Measurements from ENCODE around the gene NME1.

NME1 gene

DNA sequence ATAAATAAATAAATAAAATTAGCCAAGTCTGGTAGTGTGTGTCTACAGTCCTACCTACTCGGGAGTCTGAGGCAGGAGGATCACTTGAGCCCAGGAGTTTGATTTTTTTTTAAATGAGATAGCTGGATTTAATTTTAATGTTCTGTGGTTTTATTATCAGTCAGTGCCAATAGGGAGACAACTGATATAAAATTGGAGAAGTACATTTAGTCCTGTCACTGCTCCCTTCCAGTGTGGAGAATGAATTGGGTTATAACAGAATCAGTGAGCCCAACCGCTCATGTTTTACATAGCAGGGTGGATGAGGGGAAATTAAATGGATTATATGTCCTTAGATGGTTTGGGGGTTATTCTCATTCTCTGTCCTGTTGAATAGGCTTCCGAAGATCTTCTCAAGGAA lies 6.2 kb downstream of the NME1 start:
- Histone ChIP-seq H3K27ac (no peak overlapping the region), H3K4me2 (no peak overlapping the region), H3K4me1 (peaks cover 14 to 22% (median 17%) of the 10 kb centered on the region in 10 experiments), H3K27me3 (no peaks in the 10 kb centered on the region), H4K20me1 (peaks cover 0 to 96% (median 68%) of the 10 kb centered on the region in 11 experiments; a peak in 17 of 22 replicates), H3K9me3 (replicated peaks in 1 of 11) (no peaks in the 10 kb centered on the region), H3K4me3 (no peak overlapping the region), H3K9ac (no peak overlapping the region), H3K36me3 (peaks cover 57 to 92% (median 90%) of the 10 kb centered on the region in 11 experiments)
- no peak for TF ChIP-seq Cebpa-rat (IDR thresholded peaks at IDR 0.05)

DNA sequence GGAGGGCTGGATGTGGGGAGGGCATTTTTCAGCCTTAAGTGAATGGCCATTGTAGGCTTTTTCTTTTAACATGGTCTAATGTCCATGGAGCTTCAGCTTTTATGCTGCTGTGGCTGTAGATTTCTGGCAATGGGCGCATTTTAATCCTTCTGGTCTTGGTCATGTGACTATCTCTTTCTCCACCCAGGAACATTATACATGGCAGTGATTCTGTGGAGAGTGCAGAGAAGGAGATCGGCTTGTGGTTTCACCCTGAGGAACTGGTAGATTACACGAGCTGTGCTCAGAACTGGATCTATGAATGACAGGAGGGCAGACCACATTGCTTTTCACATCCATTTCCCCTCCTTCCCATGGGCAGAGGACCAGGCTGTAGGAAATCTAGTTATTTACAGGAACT lies 8.2 kb downstream of the NME1 start:
- H3K36me3 ChIP-seq, result peaks cover 50 to 83% (median 77%) of the 10 kb centered on the region in 11 experiments
- peaks cover 0 to 89% (median 62%) of the 10 kb centered on the region in 11 experiments; a peak in 17 of 22 replicates for H4K20me1 ChIP-seq
- no peaks in the 10 kb centered on the region for H3K9me3 ChIP-seq (replicated peaks in 1 of 11)
- no peak for TF ChIP-seq Cebpa-rat (IDR thresholded peaks at IDR 0.05)
- no peak overlapping the region for H3K9ac ChIP-seq
- no peak overlapping the region for H3K4me2 ChIP-seq
- peaks cover 10 to 22% (median 12%) of the 10 kb centered on the region in 10 experiments for H3K4me1 ChIP-seq
- H3K27ac ChIP-seq, result no peak overlapping the region
- no peak overlapping the region for H3K4me3 ChIP-seq
- no peaks in the 10 kb centered on the region for H3K27me3 ChIP-seq

DNA sequence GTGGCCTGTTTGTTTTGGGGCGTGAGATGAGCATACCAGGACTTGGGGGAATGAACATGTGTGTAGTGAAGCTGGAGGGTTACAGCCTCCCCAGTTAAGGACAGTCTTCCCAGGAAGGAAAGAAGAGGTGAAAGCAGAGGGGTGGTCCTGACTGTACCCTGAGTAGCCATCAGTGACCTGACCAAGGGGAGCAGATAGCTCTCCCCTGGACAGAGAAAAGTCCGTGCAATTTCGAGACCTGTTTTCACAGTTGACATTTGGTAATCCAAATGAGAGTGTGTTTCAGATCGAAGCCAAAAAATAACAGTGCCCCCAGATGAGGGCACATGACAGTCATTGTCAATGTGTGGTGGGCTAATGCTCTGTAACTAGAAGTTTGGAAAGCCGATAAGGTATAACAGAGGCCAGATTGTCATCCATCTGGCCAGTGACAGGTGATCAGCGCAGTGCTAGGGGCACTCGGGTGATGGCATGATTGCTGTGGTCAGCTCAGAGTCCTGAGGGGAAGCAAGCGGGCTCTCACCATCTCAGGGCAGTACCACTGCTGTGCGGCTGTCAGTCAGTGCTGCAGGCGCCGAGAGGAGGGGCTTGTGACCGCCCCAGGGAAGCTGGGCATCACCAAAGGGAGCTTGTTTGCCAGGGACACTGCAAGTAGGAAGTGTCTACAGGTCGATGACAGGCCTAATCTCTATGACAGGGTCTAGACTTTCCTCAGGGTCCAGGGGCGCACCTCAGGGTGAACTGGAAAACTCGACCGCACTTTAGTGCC lies 11.7 kb downstream of the NME1 start:
- no peak for TF ChIP-seq Cebpa-rat (IDR thresholded peaks at IDR 0.05)
- Histone ChIP-seq H3K9me3 (replicated peaks in 1 of 11) (no peaks in the 10 kb centered on the region), H3K4me1 (peaks cover 25 to 44% (median 30%) of the 10 kb centered on the region in 10 experiments), H3K27me3 (no peaks in the 10 kb centered on the region), H3K27ac (peak overlapping the region; percentile 87 to 98 (median 95); a peak in 17 of 22 replicates), H3K9ac (peak overlapping the region; percentile 92 to 97 (median 95)), H3K4me2 (peak overlapping the region; percentile 82 to 99 (median 91)), H4K20me1 (peaks cover 8 to 84% (median 54%) of the 10 kb centered on the region in 11 experiments; a peak in 20 of 22 replicates), H3K36me3 (peaks cover 46 to 76% (median 69%) of the 10 kb centered on the region in 11 experiments), H3K4me3 (peak overlapping the region; percentile 68 to 90 (median 82))

DNA sequence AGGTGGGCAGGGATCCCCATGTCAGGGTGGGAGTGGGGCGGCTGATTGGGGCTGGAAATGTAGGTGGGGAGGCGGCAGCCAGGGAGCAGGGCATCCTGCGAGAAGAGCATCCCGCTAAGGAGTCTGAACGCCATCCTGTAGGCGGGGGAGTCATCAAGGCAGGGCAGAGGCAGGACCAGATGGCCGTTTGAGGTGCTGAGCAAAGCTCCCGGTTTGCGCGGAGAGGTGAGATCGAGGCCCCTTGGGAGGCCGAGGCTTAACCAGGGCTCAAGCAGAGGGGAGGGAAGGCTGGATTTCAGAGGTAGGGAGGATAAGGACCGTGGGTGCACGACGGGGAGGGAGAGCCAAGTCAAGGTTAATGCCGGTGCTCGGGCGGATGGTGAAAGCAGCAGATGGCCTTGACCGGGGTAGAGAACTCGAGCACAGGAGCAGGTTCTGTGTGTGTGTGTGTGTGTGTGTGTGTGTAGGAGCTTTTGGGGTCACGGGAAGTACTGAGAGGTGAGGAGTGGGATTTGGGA lies 12.4 kb downstream of the NME1 start:
- H3K36me3 ChIP-seq, result peaks cover 46 to 76% (median 69%) of the 10 kb centered on the region in 11 experiments
- H3K27ac ChIP-seq, result peak overlapping the region; percentile 87 to 98 (median 95)

DNA sequence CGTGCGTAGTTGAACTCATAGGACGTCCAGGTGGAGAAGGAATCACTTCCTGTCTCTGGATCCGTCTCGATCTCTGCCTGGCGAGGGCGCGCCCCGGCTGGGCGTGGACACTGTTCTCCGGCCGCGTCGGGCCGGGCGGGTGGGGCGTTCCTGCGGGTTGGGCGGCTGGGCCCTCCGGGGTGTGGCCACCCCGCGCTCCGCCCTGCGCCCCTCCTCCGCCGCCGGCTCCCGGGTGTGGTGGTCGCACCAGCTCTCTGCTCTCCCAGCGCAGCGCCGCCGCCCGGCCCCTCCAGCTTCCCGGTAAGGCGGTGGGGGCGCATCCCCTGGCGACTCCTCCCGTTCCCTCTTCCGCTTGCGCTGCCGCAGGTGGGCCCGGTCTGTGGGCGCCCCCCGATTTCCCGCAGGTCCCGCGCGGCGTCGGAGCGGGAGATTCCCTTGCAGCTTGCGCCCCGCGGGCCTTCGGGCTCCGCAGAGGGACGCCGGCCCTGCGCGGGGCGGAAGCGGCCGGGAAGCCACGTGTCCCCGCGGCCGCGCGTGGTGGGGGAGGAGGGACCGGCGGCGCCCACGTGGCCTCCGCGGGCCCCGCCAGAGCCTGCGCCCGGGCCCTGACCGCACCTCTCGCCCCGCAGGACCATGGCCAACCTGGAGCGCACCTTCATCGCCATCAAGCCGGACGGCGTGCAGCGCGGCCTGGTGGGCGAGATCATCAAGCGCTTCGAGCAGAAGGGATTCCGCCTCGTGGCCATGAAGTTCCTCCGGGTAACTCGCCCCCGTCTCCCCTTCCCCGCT lies 13.0 kb downstream of the NME1 start, which contains the start of gene NME2:
TSS of gene NME2 (plus strand) at position 214 of the 789 bp plus-strand sequence. CDS start at position 634, 420 bp downstream.
- Histone ChIP-seq H3K27ac (peak within 1 kb of the TSS; percentile 87 to 98 (median 95)), H3K27me3 (no peaks in the 10 kb centered on the region), H4K20me1 (peaks cover 8 to 84% (median 54%) of the 10 kb centered on the region in 11 experiments; a peak in 20 of 22 replicates), H3K4me2 (peak within 1 kb of the TSS; percentile 82 to 99 (median 91)), H3K4me1 (peaks cover 25 to 44% (median 30%) of the 10 kb centered on the region in 10 experiments), H3K36me3 (peaks cover 46 to 76% (median 69%) of the 10 kb centered on the region in 11 experiments), H3K4me3 (peak within 1 kb of the TSS; percentile 68 to 90 (median 82)), H3K9ac (peak within 1 kb of the TSS; percentile 92 to 97 (median 95)), H3K9me3 (replicated peaks in 1 of 11) (no peaks in the 10 kb centered on the region)
- TF ChIP-seq Cebpa-rat (IDR thresholded peaks at IDR 0.05), result no peak

More for the DNA sequence above, 12.4 kb downstream of the NME1 start:
- Histone ChIP-seq H3K27me3 (no peaks in the 10 kb centered on the region), H4K20me1 (peaks cover 8 to 84% (median 54%) of the 10 kb centered on the region in 11 experiments; a peak in 20 of 22 replicates), H3K4me1 (peaks cover 25 to 44% (median 30%) of the 10 kb centered on the region in 10 experiments), H3K9ac (peak overlapping the region; percentile 92 to 97 (median 95)), H3K9me3 (replicated peaks in 1 of 11) (no peaks in the 10 kb centered on the region), H3K4me2 (peak overlapping the region; percentile 82 to 99 (median 91)), H3K4me3 (peak overlapping the region; percentile 68 to 90 (median 82))
- TF ChIP-seq Cebpa-rat (IDR thresholded peaks at IDR 0.05), result no peak

DNA sequence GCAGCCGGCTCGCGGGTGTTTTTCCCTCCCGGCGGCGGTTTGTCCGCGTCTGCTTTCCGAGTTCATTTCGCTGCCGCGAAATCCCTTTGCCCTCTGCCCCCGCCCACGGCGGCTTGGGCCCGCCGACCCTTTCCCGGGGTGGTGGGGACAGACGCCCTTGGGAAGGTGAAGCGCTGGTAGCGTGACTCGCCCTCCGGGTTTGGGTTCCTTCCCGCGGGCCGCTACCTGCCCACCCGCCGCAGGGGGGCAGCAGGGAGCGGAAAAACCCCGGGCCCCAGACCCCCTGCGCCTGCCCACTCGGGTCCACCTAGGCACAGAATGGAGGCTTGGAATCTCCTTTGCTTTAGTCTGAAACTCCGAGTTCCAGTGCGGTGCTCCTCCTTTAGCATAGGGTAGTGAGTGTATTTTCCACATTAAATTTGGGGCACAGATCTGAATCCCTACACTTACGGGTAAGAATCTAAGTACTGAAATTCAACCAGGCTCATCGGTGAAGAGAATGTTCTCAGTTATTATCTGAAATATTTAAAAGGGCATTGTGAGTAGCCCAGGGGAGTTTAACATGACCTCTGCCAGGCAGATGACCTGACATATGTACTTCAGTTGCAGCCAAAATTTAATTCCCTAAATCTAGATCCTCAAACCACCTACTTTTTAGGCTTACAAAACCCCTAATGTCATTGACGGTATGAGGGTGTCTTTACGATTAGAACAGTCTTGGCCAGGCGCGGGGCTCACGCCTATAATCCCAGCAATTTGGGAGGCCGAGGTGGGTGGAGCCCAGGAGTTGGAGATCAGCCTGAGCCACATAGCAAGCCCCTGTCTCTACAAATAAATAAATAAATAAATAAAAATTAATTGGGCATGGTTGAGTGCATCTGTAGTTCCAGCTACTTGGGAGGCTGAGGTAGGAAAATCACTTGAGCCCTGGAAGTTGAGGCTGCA lies 13.9 kb downstream of the NME1 start:
- peak overlapping the region; percentile 92 to 97 (median 95) for H3K9ac ChIP-seq
- H3K27ac ChIP-seq, result peak overlapping the region; percentile 87 to 98 (median 95)
- peaks cover 46 to 76% (median 69%) of the 10 kb centered on the region in 11 experiments for H3K36me3 ChIP-seq
- no peaks in the 10 kb centered on the region for H3K27me3 ChIP-seq
- peaks cover 25 to 44% (median 32%) of the 10 kb centered on the region in 10 experiments for H3K4me1 ChIP-seq
- no peak for TF ChIP-seq Cebpa-rat (IDR thresholded peaks at IDR 0.05)
- H4K20me1 ChIP-seq, result peaks cover 8 to 84% (median 57%) of the 10 kb centered on the region in 11 experiments; a peak in 20 of 22 replicates
- H3K9me3 ChIP-seq (replicated peaks in 1 of 11), result no peaks in the 10 kb centered on the region
- H3K4me2 ChIP-seq, result peak overlapping the region; percentile 82 to 97 (median 91)
- peak overlapping the region; percentile 68 to 90 (median 82) for H3K4me3 ChIP-seq

- Histone ChIP-seq H3K9me3 (replicated peaks in 1 of 11) (no peaks in the 10 kb centered on the region), H3K9ac (0 out of 22 replicates have a peak overlapping the region, but pooled peaks of 1 of the 11 experiments have one; percentile 21), H3K27me3 (no peaks in the 10 kb centered on the region), H3K27ac (no peak overlapping the region), H3K36me3 (peaks cover 63 to 78% (median 71%) of the 10 kb centered on the region in 11 experiments), H4K20me1 (peaks cover 15 to 87% (median 62%) of the 10 kb centered on the region in 11 experiments; a peak in 20 of 22 replicates), H3K4me2 (peak overlapping the region in 2 of 11 experiments; percentile 95 to 97; a peak in 2 of 22 replicates), H3K4me1 (peaks cover 25 to 35% (median 33%) of the 10 kb centered on the region in 10 experiments), H3K4me3 (no peak overlapping the region)
- TF ChIP-seq Cebpa-rat (IDR thresholded peaks at IDR 0.05), result no peak
Observed at GRCh38 chr17:51169340-51169739, 16.0 kb downstream of the NME1 start.

Measured in BLaER1 treated with 17β-estradiol and CSF1 and Interleukin-3, amounts not matched to agents 10 nM and 100 nM (cell line).